ENCODE measurements around the gene GSTO2.

GSTO2 gene

GRCh38 chr10:104286939-104287338, 18.0 kb downstream of the GSTO2 start:
- no peak for DNase-seq

- DNase-seq, result no peak
Measured at GRCh38 chr10:104288355-104288754, 19.4 kb downstream of the GSTO2 start.

GRCh38 chr10:104291439-104291951, 22.5 kb downstream of the GSTO2 start:
- DNase-seq, result peak; percentile 87

- DNase-seq, result peak; percentile 66
Measured at GRCh38 chr10:104293011-104293410, 24.0 kb downstream of the GSTO2 start.

DNA sequence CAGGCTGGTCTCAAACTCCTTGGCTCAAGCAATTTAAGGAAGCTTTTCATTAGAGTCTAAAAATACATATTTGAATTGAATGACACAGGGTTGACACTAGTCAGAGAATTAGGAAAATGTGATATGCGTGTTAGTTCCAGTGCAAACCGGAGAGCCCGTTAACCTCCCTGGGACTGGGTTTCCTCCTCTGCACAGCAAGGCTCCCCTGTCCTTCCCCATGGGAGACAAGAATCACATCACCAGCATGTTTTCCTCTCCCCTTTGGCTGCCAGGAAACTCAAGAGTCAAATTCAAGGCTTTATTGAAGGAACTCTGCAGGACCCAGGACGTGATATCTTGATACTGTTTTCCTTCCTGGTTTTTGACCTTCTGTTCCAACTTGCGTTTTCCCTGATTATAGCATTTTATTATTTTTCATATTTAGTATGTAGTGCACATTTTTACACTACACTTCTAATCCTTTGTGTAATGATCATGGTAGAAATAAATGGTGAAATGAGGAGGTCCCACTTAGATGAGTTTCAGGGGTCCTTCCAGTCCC, 24.9 kb downstream of the GSTO2 start:
- no peak for DNase-seq

- no peak for DNase-seq
Measured at GRCh38 chr10:104296687-104297436, 27.9 kb downstream of the GSTO2 start.

GRCh38 chr10:104297697-104298660, 29.0 kb downstream of the GSTO2 start:
- DNase-seq, result peak; percentile 97

DNA sequence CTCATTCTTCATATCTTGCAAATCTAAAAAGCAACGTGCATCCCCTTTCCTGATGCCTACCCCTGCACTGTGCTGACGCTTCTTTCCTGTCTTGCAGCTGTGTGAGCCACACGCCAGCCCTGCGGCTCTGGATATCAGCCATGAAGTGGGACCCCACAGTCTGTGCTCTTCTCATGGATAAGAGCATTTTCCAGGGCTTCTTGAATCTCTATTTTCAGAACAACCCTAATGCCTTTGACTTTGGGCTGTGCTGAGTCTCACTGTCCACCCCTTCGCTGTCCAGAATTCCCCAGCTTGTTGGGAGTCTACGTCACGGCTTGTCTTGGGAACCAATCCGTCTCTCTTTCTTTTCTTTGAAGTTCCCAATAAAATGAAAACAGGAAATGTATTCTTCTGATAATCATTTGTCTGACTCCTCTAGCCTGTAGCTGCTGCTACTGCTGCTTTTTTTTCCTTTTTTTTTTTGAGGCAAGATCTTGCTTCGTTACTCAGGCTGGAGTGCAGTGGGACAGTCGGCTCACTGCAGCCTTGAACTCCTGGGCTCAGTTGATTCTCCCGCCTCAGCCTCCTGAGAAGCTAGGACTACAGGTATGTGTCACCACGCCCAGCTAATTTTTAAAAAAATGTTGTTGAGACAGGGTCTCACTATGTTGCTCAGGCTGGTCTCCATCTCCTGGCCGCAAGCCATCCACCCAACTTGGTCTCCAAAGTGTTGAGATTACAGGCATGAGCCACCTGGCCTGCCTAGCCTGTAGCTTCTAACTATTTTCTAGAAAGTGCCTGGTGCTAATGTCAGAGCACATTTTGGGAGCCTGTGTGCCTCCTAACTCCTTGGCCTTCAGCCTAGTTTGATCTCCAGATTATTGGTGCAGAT, 30.3 kb downstream of the GSTO2 start:
- DNase-seq, result peak; percentile 81

- DNase-seq, result peak; percentile 97
Measured at GRCh38 chr10:104300002-104300735, 31.2 kb downstream of the GSTO2 start.

DNA sequence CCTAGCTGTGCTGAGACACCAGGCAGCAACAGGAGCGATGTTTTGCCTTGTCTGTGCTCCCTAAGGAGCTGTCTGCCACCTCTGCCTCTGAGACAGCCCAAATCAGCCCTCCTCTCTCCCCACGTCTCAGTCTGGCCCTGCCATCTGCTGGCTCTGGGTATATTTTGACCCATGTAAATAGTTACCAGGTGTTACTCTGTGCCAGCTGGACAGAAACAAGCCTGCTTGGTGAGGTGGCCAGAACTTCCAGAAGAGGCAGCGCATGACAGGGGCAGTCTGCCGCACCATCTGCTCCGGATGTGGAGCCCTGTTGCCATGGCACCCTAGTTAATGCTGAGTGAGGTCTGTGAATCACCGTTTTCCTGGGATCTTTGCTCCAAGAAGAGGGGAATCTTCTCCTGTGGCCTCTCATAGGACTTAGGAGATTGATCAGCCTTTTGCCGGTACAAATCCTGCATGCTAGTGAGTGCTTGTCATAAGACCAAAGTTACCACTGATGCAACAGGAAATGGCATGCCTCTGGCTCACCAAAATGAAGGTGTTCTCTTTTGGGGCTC, 31.8 kb downstream of the GSTO2 start:
- peak; percentile 98 for DNase-seq

GRCh38 chr10:104301907-104302690, 33.1 kb downstream of the GSTO2 start:
- no peak for DNase-seq

DNA sequence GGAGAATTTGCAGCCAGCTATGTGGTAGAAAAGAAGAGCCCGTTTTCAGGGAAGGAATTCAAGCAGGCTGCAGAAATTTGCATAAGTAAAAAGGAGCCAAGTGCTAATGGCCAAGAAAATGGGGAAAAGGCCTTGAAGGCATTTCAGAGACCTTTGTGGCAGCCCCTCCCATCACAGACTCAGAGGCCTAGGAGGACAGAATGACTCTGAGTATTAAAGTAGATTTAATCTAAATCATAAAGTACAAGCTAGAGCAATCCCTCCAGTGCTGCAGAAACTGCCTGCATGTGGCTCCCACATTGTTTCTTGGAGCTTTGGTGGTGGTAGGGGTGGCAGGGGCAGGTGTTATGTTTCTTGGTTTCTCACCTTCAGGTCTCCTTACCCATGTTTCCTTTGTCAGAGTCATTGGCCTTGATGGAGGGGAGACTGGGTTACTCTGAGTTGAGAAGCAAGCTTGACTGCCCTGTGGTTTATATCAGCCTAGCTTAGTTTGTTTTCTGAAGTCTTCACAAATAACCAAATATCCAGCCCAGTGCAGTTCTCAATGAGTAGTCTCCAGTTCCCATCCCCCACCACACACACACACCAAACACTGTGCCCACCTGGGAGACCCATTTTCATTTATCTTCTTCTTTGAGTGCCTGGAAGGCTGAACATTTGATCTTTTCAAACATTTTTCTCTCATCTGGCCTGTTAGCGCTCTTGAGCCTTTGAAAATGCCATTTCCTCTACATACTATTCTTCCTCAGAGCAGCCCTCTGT, 34.8 kb downstream of the GSTO2 start:
- no peak for DNase-seq

DNA sequence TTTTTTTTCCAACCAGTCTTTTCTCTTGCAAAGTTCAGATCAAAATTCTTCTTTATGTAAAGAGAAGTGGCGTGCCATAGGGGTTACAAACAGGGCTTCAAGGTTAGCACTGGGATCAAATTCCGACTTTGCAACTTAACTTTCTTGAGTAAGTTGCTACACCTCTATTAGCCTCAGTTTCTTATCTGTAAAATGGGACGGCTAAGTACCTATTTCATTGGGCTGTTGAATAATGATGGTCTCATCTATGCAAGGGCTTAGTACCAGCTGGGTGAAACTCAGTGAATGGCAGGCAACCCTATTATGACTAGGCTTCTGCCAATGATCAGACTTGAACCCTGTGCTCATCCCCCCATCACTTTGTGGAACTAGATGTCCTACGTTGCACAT, 35.4 kb downstream of the GSTO2 start:
- no peak for DNase-seq

GRCh38 chr10:104304927-104305326, 35.9 kb downstream of the GSTO2 start:
- no peak for DNase-seq

- DNase-seq, result no peak
Measured at GRCh38 chr10:104306897-104307296, 37.9 kb downstream of the GSTO2 start.

DNA sequence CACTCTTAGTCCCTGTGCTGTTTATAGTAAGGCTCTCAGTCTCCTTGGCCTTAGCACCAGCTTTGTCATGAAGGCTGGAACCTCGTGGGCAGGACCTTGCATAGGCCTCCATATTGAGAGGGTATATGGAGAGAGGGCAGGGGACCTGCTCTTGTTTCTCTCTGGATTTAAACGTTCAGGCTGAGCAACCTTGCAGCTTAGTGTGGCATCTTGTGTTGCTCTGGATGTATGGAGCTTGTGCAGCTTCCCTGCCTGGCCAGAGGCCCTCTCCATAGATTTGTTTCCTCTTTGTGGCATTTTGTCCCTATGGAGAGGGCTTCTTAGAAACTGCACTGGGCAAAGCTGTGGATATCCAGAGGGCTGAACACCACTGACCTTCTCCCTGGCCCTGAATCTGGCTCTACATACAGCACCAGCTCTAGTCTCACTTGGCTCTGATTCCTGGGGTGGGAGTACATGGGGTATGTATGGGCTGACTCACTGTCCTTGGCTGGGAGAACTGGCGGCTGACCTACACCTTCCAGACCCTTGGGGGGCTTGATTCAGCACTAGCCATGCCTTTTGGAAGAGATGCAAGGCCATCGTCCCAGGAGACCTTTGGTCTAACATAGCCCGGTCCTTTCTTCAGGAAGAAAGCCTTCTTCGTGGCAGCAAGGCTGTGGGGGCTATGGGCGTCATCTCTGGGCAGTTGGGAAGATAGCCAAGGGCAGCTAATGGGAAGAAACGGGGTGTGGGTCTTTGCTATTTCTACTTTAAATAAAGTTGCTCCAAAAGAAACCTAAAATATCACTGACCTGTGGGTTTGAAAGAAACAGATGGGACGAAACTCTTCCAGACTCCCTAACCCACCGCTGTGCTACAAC, 38.8 kb downstream of the GSTO2 start:
- peak; percentile 51 for DNase-seq

GRCh38 chr10:104308439-104308903, 39.5 kb downstream of the GSTO2 start:
- DNase-seq, result no peak
